Stimulated activated CD4-positive, alpha-beta T cell treated with anti-CD3 and anti-CD28 coated beads, Interleukin-12 subunit alpha, Interleukin-12 subunit beta, amount 100 ng/mL, for 4 hours (primary cell): ENCODE results near the gene RNASE1.

Source experiments
- DNase-seq: peaks from one replicate; pipeline ENCODE4 v3.0.0-alpha.2; 2020

Gene RNASE1

GRCh38 chr14:20807304-20808161 is 4.9 kb upstream of the RNASE1 start:
- no peak for DNase-seq

- DNase-seq = no peak
Measured at GRCh38 chr14:20805485-20805884, 2.8 kb upstream of the RNASE1 start.

- no peak for DNase-seq
Measured at GRCh38 chr14:20803223-20803622, 579 bp upstream of the RNASE1 start.

GRCh38 chr14:20801726-20802125 is 918 bp downstream of the RNASE1 start:
- DNase-seq = no peak

GRCh38 chr14:20799892-20800544 is 2.6 kb downstream of the RNASE1 start:
- no peak for DNase-seq

GRCh38 chr14:20799456-20799891 is 3.2 kb downstream of the RNASE1 start:
- DNase-seq = no peak

- no peak for DNase-seq
Measured at GRCh38 chr14:20798932-20799331, 3.7 kb downstream of the RNASE1 start.

GRCh38 chr14:20798318-20798717 is 4.3 kb downstream of the RNASE1 start:
- DNase-seq = no peak

GRCh38 chr14:20797164-20797563 is 5.5 kb downstream of the RNASE1 start:
- DNase-seq = no peak

GRCh38 chr14:20794644-20795369 is 7.8 kb downstream of the RNASE1 start:
- DNase-seq = no peak

- DNase-seq = no peak
Measured at GRCh38 chr14:20792556-20792955, 10.1 kb downstream of the RNASE1 start.

- no peak for DNase-seq
Measured at GRCh38 chr14:20791597-20791996, 11.0 kb downstream of the RNASE1 start.

GRCh38 chr14:20791187-20791586 is 11.5 kb downstream of the RNASE1 start:
- no peak for DNase-seq

- no peak for DNase-seq
Measured at GRCh38 chr14:20790464-20791116, 12.1 kb downstream of the RNASE1 start.

GRCh38 chr14:20789230-20789813 is 13.3 kb downstream of the RNASE1 start:
- DNase-seq = no peak

- DNase-seq = no peak
Measured at GRCh38 chr14:20787025-20787424, 15.6 kb downstream of the RNASE1 start.

GRCh38 chr14:20782280-20782890 is 20.3 kb downstream of the RNASE1 start:
- DNase-seq = no peak

- no peak for DNase-seq
Measured at GRCh38 chr14:20781803-20782202, 20.8 kb downstream of the RNASE1 start.

- no peak for DNase-seq
Measured at GRCh38 chr14:20775901-20776300, 26.7 kb downstream of the RNASE1 start.

GRCh38 chr14:20775043-20775442 is 27.6 kb downstream of the RNASE1 start:
- no peak for DNase-seq

GRCh38 chr14:20774258-20774824 is 28.3 kb downstream of the RNASE1 start:
- DNase-seq = no peak

- DNase-seq = no peak
Measured at GRCh38 chr14:20772650-20773049, 30.0 kb downstream of the RNASE1 start.
